Stimulated activated CD8-positive, alpha-beta memory T cell treated with anti-CD3 and anti-CD28 coated beads, Interleukin-7, amount 100 ng/mL, for 1 hour (primary cell): ENCODE results near the gene TBCD.

Experiments
- DNase-seq, 2 donors: peaks; one replicate each; pipeline ENCODE4 v3.0.0-alpha.2; 2020; ENCODE audit warnings: low read depth in 2 of 2

Gene TBCD

DNA sequence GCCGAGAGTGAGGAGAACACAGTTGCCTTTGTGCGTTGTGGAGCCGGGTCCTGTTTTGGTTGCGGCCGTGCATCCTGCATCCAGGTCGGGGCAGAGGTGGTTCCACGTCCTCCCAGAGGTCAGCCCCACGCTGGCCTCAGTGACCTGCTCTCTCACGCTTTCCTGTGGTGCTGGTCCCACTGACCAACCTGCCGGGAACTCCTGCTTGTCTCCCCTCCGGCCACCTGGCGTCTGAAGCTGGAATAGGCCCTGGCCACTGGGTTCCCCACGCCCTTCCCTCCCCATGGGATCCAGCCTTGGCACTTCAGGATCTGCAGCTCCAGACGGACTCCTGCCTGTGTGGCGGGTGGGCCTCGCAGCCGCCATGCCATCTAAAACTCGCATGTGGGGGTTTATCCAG lies 173.5 kb downstream of the TBCD start:
- no peak for DNase-seq

GRCh38 chr17:82926081-82926480 lies 174.2 kb downstream of the TBCD start:
- no peak for DNase-seq

GRCh38 chr17:82926716-82927115 lies 174.9 kb downstream of the TBCD start:
- DNase-seq, result no peak

GRCh38 chr17:82927311-82927660 lies 175.4 kb downstream of the TBCD start:
- DNase-seq, result no peak

- DNase-seq, result no peak
Measured at GRCh38 chr17:82927661-82928601, 176.1 kb downstream of the TBCD start.

DNA sequence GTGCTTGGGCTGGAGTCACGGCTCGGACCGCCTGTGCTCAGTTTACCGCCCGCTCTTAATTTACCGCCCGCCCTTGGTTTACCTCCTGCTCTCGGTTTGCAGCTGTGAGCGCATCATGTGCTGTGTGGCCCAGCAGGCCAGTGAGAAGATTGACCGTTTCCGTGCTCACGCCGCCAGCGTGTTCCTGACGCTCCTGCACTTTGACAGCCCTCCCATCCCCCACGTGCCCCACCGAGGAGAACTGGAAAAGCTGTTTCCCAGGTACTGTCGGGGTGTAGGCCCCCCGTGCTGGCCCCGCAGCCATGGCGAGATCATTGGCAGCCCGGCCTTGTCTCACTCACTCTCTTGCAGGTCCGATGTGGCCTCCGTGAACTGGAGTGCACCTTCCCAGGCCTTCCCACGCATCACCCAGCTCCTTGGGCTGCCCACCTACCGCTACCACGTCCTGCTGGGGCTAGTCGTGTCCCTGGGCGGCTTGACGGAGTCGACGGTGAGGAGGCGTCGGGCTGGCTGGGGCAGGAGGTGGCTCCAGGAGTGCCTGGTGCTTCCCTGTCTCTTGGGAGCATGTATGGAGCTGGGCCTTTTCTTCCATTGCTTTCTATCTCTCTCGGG lies 177.3 kb downstream of the TBCD start:
- no peak for DNase-seq

DNA sequence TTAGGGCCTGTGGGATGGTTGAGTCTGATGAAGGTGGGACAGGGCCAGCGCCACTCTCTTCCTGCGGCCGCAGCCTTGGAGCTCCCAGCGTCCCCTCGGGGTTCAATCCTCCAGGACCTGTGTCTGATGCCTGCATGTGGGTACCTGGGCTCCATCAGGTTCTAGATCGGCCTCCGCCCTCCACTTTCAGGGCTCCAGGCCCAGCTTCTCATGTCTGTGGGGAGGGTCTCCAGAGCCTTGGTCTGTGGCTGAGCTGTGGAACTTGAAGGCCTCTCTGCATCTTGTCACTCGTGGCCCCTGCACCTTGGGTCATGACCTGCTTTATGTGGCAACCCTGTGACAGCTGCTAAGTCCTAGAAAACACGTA lies 177.8 kb downstream of the TBCD start:
- no peak for DNase-seq

DNA sequence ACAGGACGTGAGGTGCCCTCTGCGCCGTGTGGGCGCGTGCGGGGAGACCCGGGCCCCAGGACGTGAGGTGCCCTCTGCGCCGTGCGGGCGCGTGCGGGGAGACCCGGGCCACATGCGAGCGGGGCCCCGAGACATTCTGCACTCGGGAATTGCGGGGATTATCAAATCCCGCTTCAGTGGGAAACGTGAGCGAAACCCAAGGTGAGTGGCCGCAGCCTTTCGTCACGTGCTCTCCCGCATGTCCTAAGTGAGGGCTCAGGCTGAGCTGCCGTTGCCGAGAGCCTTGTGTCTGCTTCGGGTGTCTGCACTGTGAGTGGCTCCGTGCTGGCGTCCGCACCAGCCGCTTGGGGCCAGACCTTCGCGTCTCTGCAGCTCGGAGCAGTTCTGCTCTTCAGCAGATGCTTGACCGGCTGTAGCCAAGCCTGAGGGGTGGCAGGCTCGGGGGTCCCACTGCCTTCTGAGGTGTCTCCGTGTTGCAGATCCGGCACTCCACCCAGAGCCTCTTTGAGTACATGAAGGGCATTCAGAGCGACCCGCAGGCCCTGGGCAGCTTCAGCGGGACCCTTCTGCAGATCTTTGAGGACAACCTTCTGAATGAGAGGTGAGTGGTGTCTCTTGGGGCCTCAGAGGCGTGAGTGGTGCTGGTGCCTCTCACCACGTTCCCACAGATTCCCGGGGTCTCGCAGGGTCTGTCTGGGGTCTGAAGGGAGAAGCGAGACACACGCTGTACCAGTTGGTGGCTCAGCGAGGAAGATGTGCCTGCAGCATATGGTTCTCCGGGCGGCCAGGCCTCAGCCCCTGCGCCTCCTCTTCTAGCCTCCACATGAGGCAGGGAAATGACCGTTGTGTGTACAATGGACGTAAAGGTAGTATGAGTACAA lies 178.4 kb downstream of the TBCD start:
- no peak for DNase-seq

DNA sequence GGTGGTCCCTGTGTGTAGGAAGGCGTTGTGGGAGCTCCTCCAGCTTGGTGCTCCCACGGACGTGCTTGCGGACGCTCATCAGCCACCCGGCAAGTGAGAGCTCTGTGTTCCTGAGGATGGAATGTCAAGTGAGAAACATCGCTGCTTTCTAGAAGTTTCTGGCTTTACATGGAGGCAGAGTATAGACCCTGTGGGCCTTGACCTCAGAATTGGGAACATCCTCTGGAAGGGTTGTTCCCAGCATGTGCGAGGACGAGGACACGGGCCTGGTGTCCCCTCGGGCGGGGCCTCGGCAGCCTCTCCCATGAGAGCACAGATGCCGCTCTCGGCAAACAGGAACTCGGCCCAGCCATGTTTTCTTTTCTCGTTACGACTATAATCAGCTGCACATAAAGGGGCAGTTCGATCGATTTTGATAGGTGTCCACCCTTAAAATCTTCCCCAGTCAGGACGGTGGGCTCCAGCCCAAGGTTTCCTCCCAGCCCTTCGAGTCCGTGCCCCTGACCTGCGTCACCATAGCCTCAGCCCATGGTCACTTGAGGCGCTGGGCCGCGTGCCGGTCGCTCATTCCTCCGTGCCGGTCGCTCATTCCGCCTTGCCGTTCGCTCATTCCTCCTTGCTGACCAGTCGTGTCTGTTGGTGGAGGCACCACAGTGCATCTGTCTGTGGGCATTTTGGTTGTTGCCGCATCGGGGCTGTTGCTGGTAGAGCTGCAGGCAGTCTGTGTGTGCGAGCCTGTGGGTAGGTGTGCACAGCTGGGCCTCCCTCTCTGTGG lies 179.2 kb downstream of the TBCD start:
- no peak for DNase-seq

DNA sequence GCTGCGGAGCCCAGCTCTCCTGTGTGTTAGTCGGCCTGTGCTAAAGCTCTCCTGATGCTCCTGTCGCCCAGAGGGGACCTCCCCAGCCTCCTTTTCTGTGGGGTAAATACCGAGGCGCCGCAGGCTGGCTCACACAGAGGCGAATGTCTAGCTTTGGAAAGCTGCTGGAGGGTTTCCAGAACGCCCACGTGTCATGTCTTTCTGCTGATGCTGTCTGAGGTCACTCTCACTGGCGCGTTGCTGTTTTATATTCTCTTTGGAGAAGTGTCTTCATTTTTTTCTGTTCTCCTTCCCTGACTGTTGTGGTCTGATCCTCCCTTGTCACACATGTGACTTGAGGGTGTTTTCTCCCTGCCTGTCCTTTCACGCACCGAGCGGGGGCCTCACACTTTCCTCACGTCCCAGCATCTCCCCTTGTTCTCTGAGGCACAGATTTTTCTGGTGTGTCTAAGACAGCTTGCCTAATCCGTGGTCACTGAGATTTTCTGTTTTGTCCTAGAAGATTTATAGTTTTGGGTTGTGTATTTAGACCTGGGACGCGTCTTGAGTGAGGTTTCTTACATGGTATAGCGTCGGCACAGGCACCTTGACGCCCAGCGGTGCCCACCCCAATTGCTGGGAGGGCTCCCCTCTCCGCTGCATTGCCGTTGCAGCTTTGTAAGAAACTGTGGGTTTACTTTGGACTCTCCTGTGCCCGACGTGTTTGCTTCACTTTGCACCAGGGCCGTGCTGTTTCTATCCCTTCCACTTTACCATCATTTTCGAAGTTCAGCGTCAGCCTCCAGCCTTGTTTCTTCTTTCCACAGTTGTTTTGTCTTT lies 180.0 kb downstream of the TBCD start:
- DNase-seq, result no peak

- no peak for DNase-seq
Measured at GRCh38 chr17:82932518-82933310, 180.8 kb downstream of the TBCD start.

DNA sequence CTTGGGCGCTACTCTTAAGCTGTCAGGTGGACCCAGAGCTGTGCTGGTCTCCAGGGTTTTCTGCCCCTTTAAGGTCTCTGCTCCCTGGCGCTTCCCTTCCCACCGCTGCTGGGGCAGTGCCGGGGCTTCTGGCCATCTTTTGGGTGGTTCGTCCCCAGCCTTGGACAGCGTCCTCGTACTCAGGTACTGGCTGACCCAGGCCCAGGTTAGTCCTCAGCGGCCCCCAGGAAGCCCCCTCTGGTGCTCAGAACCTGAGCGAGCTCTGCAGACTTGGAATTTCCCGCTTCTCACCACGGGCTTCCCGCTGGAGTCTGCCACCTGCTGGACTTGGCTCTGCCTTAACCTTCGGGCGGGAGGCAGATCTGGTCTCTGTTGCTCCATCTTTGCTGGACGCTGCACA lies 182.0 kb downstream of the TBCD start:
- no peak for DNase-seq

- DNase-seq, result no peak
Measured at GRCh38 chr17:82935966-82936767, 184.3 kb downstream of the TBCD start.

DNA sequence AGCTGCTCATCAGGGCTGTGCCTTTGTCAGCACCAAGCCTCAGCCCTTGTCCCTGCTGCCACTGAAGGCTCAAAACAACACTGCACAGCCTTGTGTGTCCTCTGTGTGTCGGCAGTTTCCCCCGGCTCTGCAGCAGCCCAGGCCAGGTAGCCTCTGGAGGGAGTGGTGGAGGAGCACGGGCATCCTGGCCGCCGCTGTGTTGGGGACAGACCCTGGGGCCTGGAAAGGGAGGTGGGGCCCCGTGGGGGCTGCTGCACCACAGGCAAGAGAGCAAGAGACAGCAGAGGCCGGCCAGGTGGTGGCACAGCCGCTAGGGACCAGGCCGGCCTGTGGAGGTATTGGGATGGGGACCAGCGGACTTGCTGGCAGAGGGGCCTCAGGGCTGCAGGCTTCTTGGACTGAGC lies 184.9 kb downstream of the TBCD start:
- no peak for DNase-seq

DNA sequence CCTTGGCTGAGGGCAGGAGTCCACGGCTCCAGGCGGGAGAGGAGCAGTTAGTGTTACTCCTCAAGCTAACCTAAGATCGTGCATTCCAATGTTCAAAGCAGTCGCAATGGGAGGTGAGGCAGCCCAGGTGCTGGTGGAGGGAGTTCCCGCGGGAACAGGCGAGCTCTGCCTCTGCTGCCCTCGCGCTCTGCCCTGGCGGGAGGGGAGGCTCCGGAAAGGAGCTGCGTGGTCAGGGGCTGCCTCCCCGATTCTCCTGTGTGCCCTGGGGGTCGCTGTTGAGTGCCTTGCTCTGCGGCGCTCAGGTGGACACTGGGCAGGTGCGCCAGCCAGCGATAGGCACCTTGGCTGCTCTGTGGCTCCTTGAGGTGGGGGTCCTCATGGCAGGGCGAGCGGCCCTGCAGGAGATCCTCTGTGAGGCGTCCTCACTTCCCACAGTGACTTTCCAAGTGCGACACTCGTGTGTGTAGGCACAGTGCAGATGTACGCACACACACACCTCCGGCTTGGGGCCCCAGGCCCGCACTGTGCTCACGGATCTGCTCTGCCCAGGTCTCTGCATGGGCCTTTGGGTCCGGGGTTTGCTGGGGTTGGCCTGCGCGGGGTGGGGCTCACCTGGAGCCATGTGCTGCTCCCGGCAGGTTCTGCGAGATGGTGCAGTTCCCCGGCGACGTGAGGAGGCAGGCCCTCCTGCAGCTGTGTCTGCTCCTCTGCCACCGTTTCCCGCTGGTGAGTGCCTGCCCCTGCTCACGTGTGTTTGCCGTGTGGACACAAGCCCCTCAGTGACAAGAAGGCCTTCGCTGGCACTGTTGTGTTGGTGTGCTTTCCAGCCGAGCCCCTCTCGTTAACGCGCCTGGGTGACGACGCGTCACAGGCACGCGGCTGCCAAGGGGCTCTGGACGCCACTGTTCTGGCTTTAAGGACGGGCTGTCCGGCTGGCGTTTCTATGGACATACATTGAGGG lies 185.8 kb downstream of the TBCD start:
- DNase-seq, result no peak

DNA sequence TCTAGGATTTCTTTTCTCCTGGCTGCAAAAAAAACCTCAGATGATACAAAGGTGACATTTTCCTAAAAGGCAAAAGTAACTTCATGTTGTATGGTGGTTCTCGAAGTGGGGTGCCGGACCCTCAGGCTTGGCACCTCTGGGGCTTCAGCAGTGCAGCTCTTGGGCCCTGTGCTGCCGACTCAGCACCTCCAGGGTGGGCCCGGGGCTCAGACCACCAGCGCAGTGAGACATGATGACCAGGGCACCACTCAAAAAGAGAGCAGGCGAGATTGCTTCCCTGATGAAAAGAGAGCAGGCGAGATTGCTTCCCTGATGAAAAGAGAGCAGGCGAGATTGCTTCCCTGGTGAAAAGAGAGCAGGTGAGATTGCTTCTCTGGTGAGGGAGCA lies 186.6 kb downstream of the TBCD start:
- no peak for DNase-seq

GRCh38 chr17:82938873-82939620 lies 187.2 kb downstream of the TBCD start:
- no peak for DNase-seq
